ENCODE data around the gene HTATIP2.
"Not testable (repeated sequence)": the region's sequence is repeated elsewhere in the genome, so short reads cannot be mapped to it uniquely, and the experiment has no call there.

The HTATIP2 gene

GRCh38 chr11:20369826-20370225 lies 6.3 kb downstream of the HTATIP2 start:
- in situ Hi-C loops (cut with MboI; ENCODE audit: low sequenced_read_pairs) = no loop called here

GRCh38 chr11:20372081-20372626 lies 8.6 kb downstream of the HTATIP2 start:
- in situ Hi-C loops (cut with MboI; ENCODE audit: low sequenced_read_pairs) = no loop called here

GRCh38 chr11:20373147-20373546 lies 9.6 kb downstream of the HTATIP2 start:
- in situ Hi-C loops (cut with MboI; ENCODE audit: low sequenced_read_pairs) = no loop called here

- in situ Hi-C loops (cut with MboI; ENCODE audit: low sequenced_read_pairs) = no loop called here
Measured at GRCh38 chr11:20373568-20374209, 10.2 kb downstream of the HTATIP2 start.

- in situ Hi-C loops (cut with MboI; ENCODE audit: low sequenced_read_pairs) = no loop called here
Measured at GRCh38 chr11:20374741-20375300, 11.3 kb downstream of the HTATIP2 start.

- in situ Hi-C loops (cut with MboI; ENCODE audit: low sequenced_read_pairs) = no loop called here
Measured at GRCh38 chr11:20376162-20376730, 12.7 kb downstream of the HTATIP2 start.

GRCh38 chr11:20385996-20386395 lies 22.5 kb downstream of the HTATIP2 start:
- in situ Hi-C loops (cut with MboI; ENCODE audit: low sequenced_read_pairs) = not testable (repeated sequence)

- in situ Hi-C loops (cut with MboI; ENCODE audit: low sequenced_read_pairs) = no loop called here
Measured at GRCh38 chr11:20387261-20388095, 24.0 kb downstream of the HTATIP2 start, which contains the start of gene PRMT3. PRMT3 (plus strand) TSS chr11:20387716; CDS start chr11:20387747, 31 bp downstream.

GRCh38 chr11:20388096-20389055 lies 24.9 kb downstream of the HTATIP2 start:
- in situ Hi-C loops (cut with MboI; ENCODE audit: low sequenced_read_pairs) = no loop called here

GRCh38 chr11:20397281-20397680 lies 33.8 kb downstream of the HTATIP2 start:
- in situ Hi-C loops (cut with MboI; ENCODE audit: low sequenced_read_pairs) = no loop called here

- in situ Hi-C loops (cut with MboI; ENCODE audit: low sequenced_read_pairs) = no loop called here
Measured at GRCh38 chr11:20399498-20399897, 36.0 kb downstream of the HTATIP2 start.

- in situ Hi-C loops (cut with MboI; ENCODE audit: low sequenced_read_pairs) = no loop called here
Measured at GRCh38 chr11:20403059-20403458, 39.5 kb downstream of the HTATIP2 start.

GRCh38 chr11:20406484-20406883 lies 43.0 kb downstream of the HTATIP2 start:
- in situ Hi-C loops (cut with MboI; ENCODE audit: low sequenced_read_pairs) = no loop called here

- in situ Hi-C loops (cut with MboI; ENCODE audit: low sequenced_read_pairs) = no loop called here
Measured at GRCh38 chr11:20407344-20407743, 43.8 kb downstream of the HTATIP2 start.

- in situ Hi-C loops (cut with MboI; ENCODE audit: low sequenced_read_pairs) = no loop called here
Measured at GRCh38 chr11:20415432-20415831, 51.9 kb downstream of the HTATIP2 start.

- in situ Hi-C loops (cut with MboI; ENCODE audit: low sequenced_read_pairs) = no loop called here
Measured at GRCh38 chr11:20417771-20418170, 54.3 kb downstream of the HTATIP2 start.

GRCh38 chr11:20421946-20422345 lies 58.4 kb downstream of the HTATIP2 start:
- in situ Hi-C loops (cut with MboI; ENCODE audit: low sequenced_read_pairs) = no loop called here

- in situ Hi-C loops (cut with MboI; ENCODE audit: low sequenced_read_pairs) = no loop called here
Measured at GRCh38 chr11:20429216-20429615, 65.7 kb downstream of the HTATIP2 start.

All from HL-60/S4 treated with retinoic acid at 250 ng/mL for 4 days and 3 days (cell line).